MM.1S (cell line): Measurements from ENCODE around the gene GALNT15.

Experiments
- DNase-seq: peaks from one replicate; pipeline ENCODE4 v3.0.0-alpha.2; 2015
- H2AFZ ChIP-seq: fragments of 300-600 bp; sonication (generic); 2 replicates; pipeline ENCODE4 v1.6.0; 2016; ENCODE audit warnings: antibody characterized with exemption, low read length
- H3F3A ChIP-seq: fragments of 300-600 bp; sonication (generic); 2 replicates; pipeline ENCODE4 v1.6.1; 2016; ENCODE audit warnings: mild to moderate bottlenecking, antibody characterized with exemption, low read length, moderate library complexity, mixed read lengths; ENCODE audit not compliant: insufficient read depth
- H3K27ac ChIP-seq: fragments of 300-600 bp; sonication (generic); 2 replicates; pipeline ENCODE4 v1.5.1; 2016; ENCODE audit warnings: mild to moderate bottlenecking, low read length
- H3K27me3 ChIP-seq: fragments of 300-600 bp; sonication (generic); replicated peaks from 2 replicates; pipeline ENCODE4 v1.6.0; 2016; ENCODE audit warnings: low read length; ENCODE audit not compliant: insufficient read depth
- H3K36me3 ChIP-seq: fragments of 300-600 bp; sonication (generic); replicated peaks from 2 replicates; pipeline ENCODE4 v1.6.1; 2016; ENCODE audit warnings: mild to moderate bottlenecking, low read length, mixed read lengths; ENCODE audit not compliant: insufficient read depth
- H3K4me1 ChIP-seq: fragments of 300-600 bp; sonication (generic); 2 replicates; pipeline ENCODE4 v1.6.1; 2016; ENCODE audit warnings: low read length, mixed read lengths
- H3K4me2 ChIP-seq: fragments of 300-600 bp; sonication (generic); 2 replicates; pipeline ENCODE4 v1.6.0; 2016; ENCODE audit warnings: low read depth, low read length
- H3K4me3 ChIP-seq: fragments of 300-600 bp; sonication (generic); 2 replicates; pipeline ENCODE4 v1.5.1; 2016; ENCODE audit warnings: low read length, mixed read lengths
- H3K79me2 ChIP-seq: fragments of 300-600 bp; sonication (generic); 2 replicates; pipeline ENCODE4 v1.6.1; 2016; ENCODE audit warnings: mixed run types, low read length, mixed read lengths
- H3K9ac ChIP-seq: fragments of 300-600 bp; sonication (generic); 2 replicates; pipeline ENCODE4 v1.6.1; 2016; ENCODE audit warnings: low read length, mixed read lengths
- H3K9me2 ChIP-seq: fragments of 300-600 bp; sonication (generic); replicated peaks from 2 replicates; pipeline ENCODE4 v1.6.1; 2016; ENCODE audit warnings: mild to moderate bottlenecking, low read length, mixed read lengths; ENCODE audit not compliant: insufficient read depth
- H3K9me3 ChIP-seq: fragments of 300-600 bp; sonication (generic); replicated peaks from 2 replicates; pipeline ENCODE4 v1.6.1; 2016; ENCODE audit warnings: mild to moderate bottlenecking, low read length, mixed read lengths; ENCODE audit not compliant: insufficient read depth
- H4K20me1 ChIP-seq: fragments of 300-600 bp; sonication (generic); 2 replicates; pipeline ENCODE4 v1.6.1; 2016; ENCODE audit warnings: mild to moderate bottlenecking, low read length, moderate library complexity, mixed read lengths; ENCODE audit not compliant: insufficient read depth
- CTCF ChIP-seq: fragments of 300-600 bp; sonication (generic); IDR thresholded peaks from 2 replicates; pipeline ENCODE4 v1.5.1; 2016; ENCODE audit warnings: antibody characterized with exemption, low read length, mixed read lengths
- EZH2 ChIP-seq: fragments of 300-600 bp; sonication (generic); optimal IDR thresholded peaks from 2 replicates; pipeline ENCODE3; 2017; ENCODE audit warnings: low read depth, mild to moderate bottlenecking, antibody characterized with exemption, low read length, mixed read lengths
- EZH2phosphoT487 ChIP-seq: fragments of 300-600 bp; sonication (generic); IDR thresholded peaks from 2 replicates; pipeline ENCODE4 v1.6.1; 2018; ENCODE audit warnings: antibody characterized with exemption, low read length

The GALNT15 gene

GRCh38 chr3:16183082-16183481 is 8.6 kb downstream of the GALNT15 start:
- no peak overlapping the region for H3K9ac ChIP-seq
- TF ChIP-seq EZH2phosphoT487: no peak
- no peak for TF ChIP-seq CTCF
- TF ChIP-seq EZH2: no peak
- no peaks in the 10 kb centered on the region for H4K20me1 ChIP-seq
- H3K9me2 ChIP-seq: no peaks in the 10 kb centered on the region
- H3K36me3 ChIP-seq: no peaks in the 10 kb centered on the region
- no peak overlapping the region for H3K4me3 ChIP-seq
- H3K27ac ChIP-seq: no peak overlapping the region
- no peak overlapping the region for H2AFZ ChIP-seq
- no peaks in the 10 kb centered on the region for H3F3A ChIP-seq
- no peak overlapping the region for H3K4me2 ChIP-seq
- no peaks in the 10 kb centered on the region for H3K9me3 ChIP-seq
- DNase-seq: no peak
- no peaks in the 10 kb centered on the region for H3K79me2 ChIP-seq
- H3K4me1 ChIP-seq: no peaks in the 10 kb centered on the region
- no peaks in the 10 kb centered on the region for H3K27me3 ChIP-seq

- Histone ChIP-seq H4K20me1 (no peaks in the 10 kb centered on the region), H3K4me2 (no peak overlapping the region), H3K4me1 (no peaks in the 10 kb centered on the region), H3K27me3 (no peaks in the 10 kb centered on the region), H3K27ac (no peak overlapping the region), H3K36me3 (no peaks in the 10 kb centered on the region), H3K4me3 (no peak overlapping the region), H3K79me2 (no peaks in the 10 kb centered on the region), H2AFZ (no peak overlapping the region), H3K9ac (no peak overlapping the region), H3K9me3 (no peaks in the 10 kb centered on the region), H3F3A (no peaks in the 10 kb centered on the region), H3K9me2 (no peaks in the 10 kb centered on the region)
- DNase-seq: no peak
- TF ChIP-seq EZH2phosphoT487 (no peak), EZH2 (no peak), CTCF (no peak)
Measured at GRCh38 chr3:16183601-16184270, 9.3 kb downstream of the GALNT15 start.

GRCh38 chr3:16186086-16186485 is 11.6 kb downstream of the GALNT15 start:
- Histone ChIP-seq H3K9me2 (no peaks in the 10 kb centered on the region), H2AFZ (no peak overlapping the region), H3K9ac (no peak overlapping the region), H3K4me3 (no peak overlapping the region), H3K79me2 (no peaks in the 10 kb centered on the region), H3K27me3 (no peaks in the 10 kb centered on the region), H3K4me2 (no peak overlapping the region), H3K36me3 (no peaks in the 10 kb centered on the region), H3K4me1 (no peaks in the 10 kb centered on the region), H3F3A (no peaks in the 10 kb centered on the region), H3K9me3 (no peaks in the 10 kb centered on the region), H4K20me1 (no peaks in the 10 kb centered on the region), H3K27ac (no peak overlapping the region)
- TF ChIP-seq EZH2phosphoT487 (no peak), EZH2 (no peak), CTCF (no peak)
- DNase-seq: no peak
